T-helper 22 cell (primary cell): Measurements from ENCODE around the gene SLCO1A2.

Source experiments
- DNase-seq: peaks from one replicate; pipeline ENCODE4 v3.0.0-alpha.2; 2020; ENCODE audit warnings: low read depth

The SLCO1A2 gene

DNA sequence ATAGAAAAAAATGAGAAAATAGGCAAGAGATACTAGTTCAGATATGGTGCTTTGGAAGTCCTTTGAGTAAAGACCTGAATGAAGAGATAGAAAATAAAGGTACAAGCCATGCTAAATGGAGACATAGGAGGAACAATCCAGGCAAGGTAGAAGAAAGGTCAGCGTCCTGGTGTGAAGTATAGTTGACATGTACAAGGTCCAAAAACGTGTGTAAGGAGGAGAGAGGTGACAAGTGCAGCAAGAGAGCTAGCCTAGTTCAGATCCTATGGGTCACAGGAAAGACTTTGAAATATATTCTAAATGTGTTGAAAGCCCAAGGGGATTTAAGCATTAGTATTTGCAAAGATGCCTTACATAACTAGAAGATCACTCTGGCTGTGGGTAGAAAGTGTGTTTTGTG is 115.5 kb downstream of the SLCO1A2 start:
- DNase-seq, result no peak
